Left colon (tissue), 2 donors: Measurements from ENCODE around the gene CLCA1. TPM values are rescaled to one million over a fixed set of nuclear protein-coding genes. Genes with fewer than 3 reads are reported as not detected.
A peak's percentile ranks its signal among the peaks of the same experiment; 100 is the strongest.

Experiments
- ATAC-seq: fragments of 200-7000 bp; cut with Tn5 transposase; one replicate; pipeline ENCODE4 v1.9.1; 2020; ENCODE audit warnings: mild to moderate bottlenecking, moderate library complexity
- DNase-seq, 2 donors: peaks; one replicate each; pipeline ENCODE4 v3.0.0-alpha.2; 2020
- intact Hi-C, 2 donors: fragments of 100-400 bp; cut with DNase I in 1 of 2; cut with micrococcal nuclease in 1 of 2; formaldehyde crosslinking; loops; one replicate each; pipeline versions ENCODE4 v1.11.2 to v1.14.0; 2022; cut with DNase I, micrococcal nuclease
- long read RNA-seq: library from polyadenylated mRNA; unstranded; transcript quantifications from one replicate; pipeline ENCODE4 v2.0.0, GENCODE V29; 2021
- total RNA-seq, 2 donors: library from RNA; stranded (reverse); fragmentation: NEBNext Ultra II Directional; extraction: Animal tissue kit (Norgen Biotek cat#: 25700); gene quantifications; one replicate each; pipeline ENCODE4 v1.2.1, GENCODE V29; 2021
- donor health status: DM: no; HTN: no; CAD: no.
- donor health status: DM: yes; HTN: yes; CAD: no.

CLCA1 gene
- 100 to 1,000 TPM; 848 to 970 TPM for total RNA-seq
- long read RNA-seq, transcript CLCA1-202 (14 exons, 3,118 nt), result major isoform, 670 of 827 reads
- long read RNA-seq, partial matches to known transcripts, result 130 of 827 reads
- long read RNA-seq, other reads (novel, unspliced or antisense), result 27 of 827 reads

- peak; percentile 53 for ATAC-seq
- peak in 1 of 2 donors; percentile 20 for DNase-seq
- intact Hi-C loops, result no loop called here
These were observed at the start of gene CLCA1 for GRCh38 chr1:86468501-86468977. CLCA1 (plus strand) TSS chr1:86468927; CDS start chr1:86468972, 45 bp downstream.

DNA sequence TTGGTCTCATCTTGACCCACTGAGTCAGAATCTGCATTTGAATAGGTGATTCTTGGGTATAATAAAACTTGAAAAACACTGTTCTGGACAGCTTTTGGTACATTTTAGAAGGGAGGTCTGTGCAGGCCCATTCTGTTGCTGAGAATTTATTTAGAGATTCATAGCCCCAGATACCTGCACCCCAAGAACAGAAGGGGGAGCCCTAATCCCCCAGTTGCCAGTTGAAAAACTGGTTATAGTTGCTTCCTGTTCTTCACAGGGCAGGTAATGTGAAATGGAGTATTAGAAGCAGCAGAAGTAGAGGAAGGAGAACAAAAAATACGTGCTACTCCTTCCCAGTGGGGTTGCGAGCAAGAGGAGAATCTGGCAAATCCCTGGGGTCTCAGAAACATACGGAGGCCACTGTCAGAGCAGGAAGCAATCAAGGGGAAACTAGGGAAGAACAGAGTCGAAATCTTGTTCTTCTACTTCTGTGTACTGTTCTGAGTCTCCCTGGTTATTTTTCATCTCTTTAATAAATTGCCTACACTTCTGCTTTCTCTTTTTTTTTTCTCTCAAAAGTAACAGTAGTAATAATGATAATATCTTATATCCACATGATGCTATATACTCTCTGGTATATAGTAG is 49.3 kb upstream of the CLCA1 start:
- DNase-seq (peak in 1 of 2 donors; percentile 33), ATAC-seq (peak; percentile 55)
- intact Hi-C loops, result no loop called here

DNA sequence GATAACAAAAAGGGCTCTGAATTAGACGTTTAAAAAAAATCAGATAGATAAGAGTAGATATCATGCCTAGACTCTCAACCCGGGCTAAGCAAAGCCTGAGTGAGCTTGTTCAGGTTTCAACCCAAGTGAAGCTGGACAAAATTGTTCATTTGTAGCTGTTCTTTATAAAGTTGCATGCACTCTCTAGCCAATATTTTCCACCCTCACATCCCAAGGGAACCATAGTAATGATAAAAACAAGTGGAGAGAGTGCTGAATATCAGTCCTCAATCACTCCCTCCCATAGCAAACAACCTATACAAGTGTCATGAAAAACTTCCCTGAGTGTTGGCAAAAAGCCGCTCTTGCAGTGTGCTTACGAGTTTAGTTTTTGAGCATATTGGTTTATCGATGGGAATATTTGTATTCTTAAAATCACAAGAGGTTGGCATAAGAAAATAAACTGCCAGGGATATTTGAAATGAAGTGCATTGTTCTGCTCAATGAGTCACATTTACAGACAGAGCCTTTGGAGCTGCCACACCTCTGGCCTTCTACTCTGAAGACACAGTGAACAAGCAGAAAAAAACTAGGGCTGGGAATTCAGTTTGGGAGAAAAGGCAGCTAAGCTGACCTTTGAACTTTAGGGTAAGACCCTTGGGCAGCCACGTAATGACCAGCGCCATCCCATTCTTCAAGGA is 47.0 kb upstream of the CLCA1 start:
- DNase-seq (no peak), ATAC-seq (peak; percentile 68)
- intact Hi-C loops, result no loop called here

DNA sequence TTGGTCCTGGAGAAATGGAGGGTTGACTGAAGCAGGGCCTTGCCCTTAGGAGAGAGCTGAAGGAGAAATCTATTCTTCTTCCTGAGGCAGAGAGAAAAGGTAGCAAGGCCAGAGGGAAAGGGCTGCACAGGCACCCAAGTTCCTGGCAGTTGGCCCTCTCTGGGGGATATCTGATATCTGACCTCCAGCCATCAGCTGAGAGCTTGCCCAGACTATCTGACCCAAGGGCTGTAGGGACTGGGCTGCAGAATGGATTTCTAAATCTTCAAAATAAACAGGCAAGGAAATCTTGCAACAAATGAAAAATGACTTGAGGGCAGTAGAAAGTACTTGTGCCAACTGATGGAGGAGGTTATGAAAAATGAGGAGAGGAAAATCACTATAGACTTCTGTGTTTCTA is 45.3 kb upstream of the CLCA1 start:
- DNase-seq (no peak), ATAC-seq (no peak)
- intact Hi-C loops, result no loop called here

DNA sequence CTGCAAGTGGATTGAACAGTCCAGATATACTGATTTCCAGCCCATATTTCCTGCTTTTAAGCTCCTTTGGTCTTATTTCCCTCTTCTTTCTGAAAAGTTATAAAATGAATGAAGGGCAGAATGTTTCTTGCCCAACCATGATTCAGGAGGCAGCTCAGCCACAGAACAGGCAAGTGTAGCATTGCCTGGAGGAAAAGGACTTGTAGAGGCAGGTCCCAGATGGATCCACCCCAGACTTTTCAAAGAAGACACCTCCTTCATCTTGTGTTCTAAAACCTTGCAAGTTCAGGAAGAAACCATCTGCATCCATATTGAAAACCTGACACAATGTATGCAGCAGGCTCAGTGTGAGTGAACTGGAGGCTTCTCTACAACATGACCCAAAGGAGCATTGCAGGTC is 44.9 kb upstream of the CLCA1 start, which contains the start of gene CLCA2:
CLCA2 (plus strand) TSS at position 299 of the 400 bp plus-strand sequence; CDS start at position 376, 77 bp downstream.
- no peak for ATAC-seq
- DNase-seq, result no peak
- intact Hi-C loops, result no loop called here

DNA sequence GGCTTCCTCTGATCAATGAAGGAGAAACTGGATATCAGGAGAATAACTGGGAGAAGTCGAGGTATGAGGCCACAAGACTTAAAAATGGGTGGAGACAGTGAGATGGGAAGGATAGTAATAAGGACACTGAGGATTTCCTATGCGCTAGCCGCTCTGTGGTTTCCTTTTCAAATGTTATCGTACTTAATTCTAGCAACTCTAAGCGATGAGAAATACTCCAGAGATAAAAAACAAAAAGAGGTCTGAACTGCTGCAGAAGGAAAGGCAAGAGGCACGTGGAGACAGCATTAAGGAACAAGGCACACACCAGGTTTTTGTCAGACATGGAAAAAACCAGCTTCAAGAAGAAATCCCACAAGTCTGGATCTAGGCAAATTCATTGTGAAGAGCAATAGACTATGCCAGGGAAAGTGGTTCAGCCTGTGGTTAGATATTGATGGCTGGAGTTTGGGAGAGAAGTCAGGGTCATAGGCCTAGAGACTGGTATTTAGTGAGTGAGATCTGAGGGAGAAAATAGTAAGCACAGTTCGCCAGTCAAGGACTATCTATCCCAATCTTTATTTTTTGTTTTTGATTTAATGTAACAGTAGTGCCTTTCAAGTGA is 39.5 kb upstream of the CLCA1 start:
- ATAC-seq (no peak), DNase-seq (no peak)
- intact Hi-C loops, result no loop called here

GRCh38 chr1:86429835-86430234 is 38.9 kb upstream of the CLCA1 start:
- intact Hi-C loops, result no loop called here
- ATAC-seq, result peak; percentile 45
- peak in 1 of 2 donors; percentile 34 for DNase-seq

GRCh38 chr1:86430376-86430775 is 38.4 kb upstream of the CLCA1 start:
- intact Hi-C loops, result no loop called here
- DNase-seq (no peak), ATAC-seq (no peak)

- intact Hi-C loops, result no loop called here
- peak; percentile 68 for ATAC-seq
- no peak for DNase-seq
These were observed 34.7 kb upstream of the CLCA1 start for GRCh38 chr1:86434059-86434458.

- ATAC-seq, result peak; percentile 68
- intact Hi-C loops, result no loop called here
These were observed 33.4 kb upstream of the CLCA1 start for GRCh38 chr1:86435327-86435726.

GRCh38 chr1:86436041-86436440 is 32.7 kb upstream of the CLCA1 start:
- no peak for ATAC-seq
- DNase-seq, result no peak
- intact Hi-C loops, result no loop called here

More at GRCh38 chr1:86435327-86435726, 33.4 kb upstream of the CLCA1 start:
- DNase-seq, result no peak

GRCh38 chr1:86441581-86441980 is 27.1 kb upstream of the CLCA1 start:
- intact Hi-C loops, result no loop called here
- peak; percentile 72 for ATAC-seq
- DNase-seq, result no peak

GRCh38 chr1:86441997-86442396 is 26.7 kb upstream of the CLCA1 start:
- intact Hi-C loops, result no loop called here
- peak; percentile 80 for ATAC-seq
- DNase-seq, result no peak

- intact Hi-C loops, result no loop called here
- DNase-seq (no peak), ATAC-seq (no peak)
These were observed 22.8 kb upstream of the CLCA1 start for GRCh38 chr1:86445919-86446318.

GRCh38 chr1:86447198-86447790 is 21.4 kb upstream of the CLCA1 start:
- intact Hi-C loops, result no loop called here
- DNase-seq (no peak), ATAC-seq (no peak)

- intact Hi-C loops, result no loop called here
- DNase-seq, result no peak
- peak; percentile 34 for ATAC-seq
These were observed 20.1 kb upstream of the CLCA1 start for GRCh38 chr1:86448670-86449069.

DNA sequence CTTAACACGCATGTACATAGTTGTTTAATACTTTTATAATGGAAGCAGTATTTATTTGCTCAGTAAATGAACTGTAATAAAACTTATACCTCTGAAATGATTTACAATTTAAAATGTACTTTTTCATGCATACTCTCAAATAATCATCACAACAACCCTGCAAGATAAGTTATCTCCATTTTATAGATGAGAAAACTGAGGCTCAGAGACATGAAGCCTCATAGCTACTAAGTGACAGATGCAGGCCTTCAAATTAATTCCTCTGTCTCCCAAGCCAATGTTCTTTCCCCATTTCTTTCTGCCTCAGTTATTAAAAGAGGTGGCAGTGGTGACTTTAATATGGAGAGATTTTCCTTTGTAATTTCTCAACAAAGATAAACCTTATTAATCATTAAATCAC is 19.6 kb upstream of the CLCA1 start:
- ATAC-seq (peak; percentile 39), DNase-seq (no peak)
- intact Hi-C loops, result no loop called here

GRCh38 chr1:86450847-86451246 is 17.9 kb upstream of the CLCA1 start:
- intact Hi-C loops, result no loop called here
- DNase-seq (no peak), ATAC-seq (no peak)

DNA sequence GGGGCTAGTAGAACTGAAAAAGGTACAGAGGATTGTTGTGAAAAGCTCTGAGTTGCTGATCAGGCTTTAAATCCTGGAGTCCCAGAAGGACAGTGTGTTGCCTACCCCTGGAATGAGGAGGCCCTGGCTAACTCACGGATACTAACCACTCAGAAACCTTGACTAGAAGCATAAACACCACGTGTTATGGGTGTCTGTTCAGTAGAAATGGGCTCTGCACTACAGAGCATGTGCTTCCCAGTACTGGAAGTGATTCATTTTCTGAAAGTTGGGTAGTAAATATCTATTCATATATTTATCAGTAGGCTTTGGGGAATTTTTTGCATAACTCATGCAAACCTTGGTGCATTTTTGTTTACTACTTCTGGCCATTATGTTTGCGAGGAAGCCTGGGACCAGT is 15.1 kb upstream of the CLCA1 start:
- DNase-seq (no peak), ATAC-seq (no peak)
- intact Hi-C loops, result no loop called here
